Panc1 (cell line): ENCODE data around the gene DCTN3.

Experiments
- CTCF ChIP-seq: fragments of 450-650 bp; IDR thresholded peaks from 2 replicates; pipeline ENCODE4 v1.5.1; 2017; ENCODE audit warnings: mild to moderate bottlenecking
- POLR2AphosphoS5 ChIP-seq: IDR thresholded peaks from 2 replicates; pipeline ENCODE4 v1.6.1; 2012; ENCODE audit warnings: mild to moderate bottlenecking, low read depth, low read length, moderate library complexity
- SIN3A ChIP-seq: IDR thresholded peaks from 2 replicates; pipeline ENCODE4 v1.6.1; 2012; ENCODE audit warnings: low read depth, mild to moderate bottlenecking, low read length, moderate library complexity, borderline replicate concordance; ENCODE audit not compliant: insufficient read depth
- TCF7L2 ChIP-seq: IDR thresholded peaks from 2 replicates; pipeline ENCODE4 v1.6.1; 2011; ENCODE audit warnings: mild to moderate bottlenecking, low read depth, low read length, inconsistent platforms

DNA sequence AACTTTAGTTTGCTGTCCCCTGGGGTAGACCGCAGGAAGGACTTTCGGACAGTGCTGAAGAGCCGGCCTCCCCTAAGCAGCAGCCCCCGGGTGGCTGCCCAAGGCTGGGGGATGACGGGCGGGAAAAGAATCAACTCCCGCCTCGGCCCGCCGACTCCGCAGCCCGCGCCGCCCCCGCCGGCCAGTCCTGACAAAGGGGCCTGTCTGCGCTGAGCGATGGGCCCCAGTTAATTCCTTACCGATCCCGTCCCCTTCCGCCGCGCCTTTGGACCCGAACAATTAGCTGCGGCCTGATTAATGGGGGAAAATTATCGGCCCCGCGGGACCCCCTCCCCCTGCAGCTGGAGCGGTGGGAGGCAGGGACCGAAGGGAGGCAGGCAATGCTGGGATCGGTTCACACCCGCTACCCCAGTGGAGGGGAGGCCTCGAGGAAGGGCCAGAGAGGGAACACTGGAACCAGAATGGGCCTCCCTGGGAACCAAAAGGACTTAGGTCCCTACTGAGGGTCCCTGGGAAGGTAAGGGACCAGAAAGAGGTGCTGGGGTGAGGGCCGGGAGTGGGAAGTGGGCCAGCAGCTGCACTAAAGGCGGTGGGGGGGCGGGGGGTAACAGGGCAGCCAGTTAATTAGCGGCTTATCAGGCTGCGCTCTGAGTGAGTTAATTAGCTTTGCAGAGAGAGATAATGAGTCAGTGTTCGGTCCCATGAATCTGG lies 4.3 kb upstream of the DCTN3 start:
- no peak for TF ChIP-seq CTCF
- TF ChIP-seq POLR2AphosphoS5 = no peak
- TF ChIP-seq TCF7L2 = no peak
- no peak for TF ChIP-seq SIN3A
